Loucy (cell line): Measurements from ENCODE around the gene LTBP1.
"Not testable (repeated sequence)": the region's sequence is repeated elsewhere in the genome, so short reads cannot be mapped to it uniquely, and the experiment has no call there.

Experiments used
- EZH2phosphoT487 ChIP-seq: fragments of 200-600 bp; IDR thresholded peaks from 2 replicates; pipeline ENCODE4 v1.6.1; 2018; ENCODE audit warnings: antibody characterized with exemption, mild to moderate bottlenecking, moderate library complexity, borderline replicate concordance
- TF ChIP-seq, protein P1 (sequence below): fragments of 200-600 bp; sonication (generic); conservative IDR thresholded peaks from 2 replicates; pipeline ENCODE4 v1.5.1; 2014; ENCODE audit warnings: mild to moderate bottlenecking, antibody characterized with exemption, low read length

DNA sequence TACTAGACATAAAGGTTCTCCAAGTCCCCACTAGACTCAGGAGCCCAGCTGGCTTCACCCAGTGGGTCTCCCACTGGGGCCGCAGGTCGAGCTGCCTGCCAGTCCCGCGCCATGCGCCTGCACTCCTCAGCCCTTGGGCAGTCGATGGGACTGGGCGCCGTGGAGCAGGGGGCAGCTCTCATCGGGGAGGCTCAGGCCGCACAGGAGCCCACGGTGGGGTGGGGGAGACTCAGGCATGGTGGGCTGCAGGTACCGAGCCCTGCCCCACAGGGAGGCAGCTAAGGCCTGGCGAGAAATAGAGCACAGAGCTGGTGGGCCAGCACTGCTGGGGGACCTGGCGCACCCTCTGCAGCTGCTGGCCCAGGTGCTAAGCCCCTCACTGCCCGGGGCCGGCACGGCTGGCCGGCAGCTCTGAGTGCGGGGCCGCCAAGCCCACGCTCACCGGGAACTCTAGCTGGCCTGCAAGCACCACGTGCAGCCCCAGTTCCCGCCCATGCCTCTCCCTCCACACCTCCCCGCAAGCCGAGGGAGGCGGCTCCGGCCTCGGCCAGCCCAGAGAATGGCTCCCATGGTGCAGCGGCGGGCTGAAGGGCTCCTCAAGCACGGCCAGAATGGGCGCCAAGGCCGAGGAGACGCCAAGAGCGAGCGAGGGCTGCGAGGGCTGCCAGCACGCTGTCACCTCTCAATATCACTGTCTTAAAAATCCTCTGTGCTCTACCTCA, 110.7 kb downstream of the LTBP1 start:
- TF ChIP-seq, protein P1, sequence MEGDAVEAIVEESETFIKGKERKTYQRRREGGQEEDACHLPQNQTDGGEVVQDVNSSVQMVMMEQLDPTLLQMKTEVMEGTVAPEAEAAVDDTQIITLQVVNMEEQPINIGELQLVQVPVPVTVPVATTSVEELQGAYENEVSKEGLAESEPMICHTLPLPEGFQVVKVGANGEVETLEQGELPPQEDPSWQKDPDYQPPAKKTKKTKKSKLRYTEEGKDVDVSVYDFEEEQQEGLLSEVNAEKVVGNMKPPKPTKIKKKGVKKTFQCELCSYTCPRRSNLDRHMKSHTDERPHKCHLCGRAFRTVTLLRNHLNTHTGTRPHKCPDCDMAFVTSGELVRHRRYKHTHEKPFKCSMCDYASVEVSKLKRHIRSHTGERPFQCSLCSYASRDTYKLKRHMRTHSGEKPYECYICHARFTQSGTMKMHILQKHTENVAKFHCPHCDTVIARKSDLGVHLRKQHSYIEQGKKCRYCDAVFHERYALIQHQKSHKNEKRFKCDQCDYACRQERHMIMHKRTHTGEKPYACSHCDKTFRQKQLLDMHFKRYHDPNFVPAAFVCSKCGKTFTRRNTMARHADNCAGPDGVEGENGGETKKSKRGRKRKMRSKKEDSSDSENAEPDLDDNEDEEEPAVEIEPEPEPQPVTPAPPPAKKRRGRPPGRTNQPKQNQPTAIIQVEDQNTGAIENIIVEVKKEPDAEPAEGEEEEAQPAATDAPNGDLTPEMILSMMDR: not testable (repeated sequence)
- not testable (repeated sequence) for TF ChIP-seq EZH2phosphoT487
